Omental fat pad (tissue), 4 donors: ENCODE measurements around the gene ATG7. TPM values are rescaled to one million over a fixed set of nuclear protein-coding genes. Genes with fewer than 3 reads are reported as not detected.
"Not testable (repeated sequence)": the region's sequence is repeated elsewhere in the genome, so short reads cannot be mapped to it uniquely, and the experiment has no call there.

Source experiments
- ATAC-seq: fragments of 150-250 bp; one replicate; pipeline ENCODE4 v1.9.1; 2016; ENCODE audit warnings: mild to moderate bottlenecking, moderate library complexity; ENCODE audit not compliant: low FRiP score
- DNase-seq: peaks from one replicate; pipeline ENCODE4 v3.0.0-alpha.2; 2019; ENCODE audit warnings: low spot score
- CTCF ChIP-seq, 3 donors: fragments of 450-650 bp; IDR thresholded peaks; one replicate each; pipeline ENCODE4 v1.5.1; 2016 to 2017; ENCODE audit warnings: antibody characterized with exemption in 3 of 3, mild to moderate bottlenecking in 3 of 3, moderate library complexity in 2 of 3
- total RNA-seq, 4 donors: library from RNA; depleted of rRNA; stranded (reverse); fragments of >200 nt; gene quantifications; one replicate each; pipeline ENCODE4 v1.1.0, GENCODE V29; 2016

ATG7 gene
- total RNA-seq, 4 donors from 2014 or later = 62.9 to 96.7 (median 76.2) TPM

GRCh38 chr3:11480663-11481298, 208.6 kb downstream of the ATG7 start:
- ATAC-seq (peak; percentile 65), DNase-seq (no peak)
- TF ChIP-seq CTCF (IDR thresholded peaks at IDR 0.05) = no peak

GRCh38 chr3:11481556-11481955, 209.4 kb downstream of the ATG7 start:
- no peak for DNase-seq
- no peak for ATAC-seq
- TF ChIP-seq CTCF (IDR thresholded peaks at IDR 0.05) = no peak

GRCh38 chr3:11482021-11482420, 209.8 kb downstream of the ATG7 start:
- DNase-seq (no peak), ATAC-seq (no peak)
- TF ChIP-seq CTCF (IDR thresholded peaks at IDR 0.05) = no peak

GRCh38 chr3:11488356-11488755, 216.2 kb downstream of the ATG7 start:
- ATAC-seq, DNase-seq: not testable (repeated sequence)

- ATAC-seq (no peak), DNase-seq (no peak)
- TF ChIP-seq CTCF (IDR thresholded peaks at IDR 0.05) = no peak
Observed at GRCh38 chr3:11494131-11494916, 222.1 kb downstream of the ATG7 start.

GRCh38 chr3:11495948-11496557, 223.9 kb downstream of the ATG7 start:
- ATAC-seq (peak; percentile 34), DNase-seq (no peak)
- no peak for TF ChIP-seq CTCF (IDR thresholded peaks at IDR 0.05)

- no peak for TF ChIP-seq CTCF (IDR thresholded peaks at IDR 0.05)
- DNase-seq = no peak
- ATAC-seq = no peak
Observed at GRCh38 chr3:11498177-11498576, 226.0 kb downstream of the ATG7 start.
